ENCODE results near the gene TBKBP1.
A peak's percentile ranks its signal among the peaks of the same experiment; 100 is the strongest.

DNA sequence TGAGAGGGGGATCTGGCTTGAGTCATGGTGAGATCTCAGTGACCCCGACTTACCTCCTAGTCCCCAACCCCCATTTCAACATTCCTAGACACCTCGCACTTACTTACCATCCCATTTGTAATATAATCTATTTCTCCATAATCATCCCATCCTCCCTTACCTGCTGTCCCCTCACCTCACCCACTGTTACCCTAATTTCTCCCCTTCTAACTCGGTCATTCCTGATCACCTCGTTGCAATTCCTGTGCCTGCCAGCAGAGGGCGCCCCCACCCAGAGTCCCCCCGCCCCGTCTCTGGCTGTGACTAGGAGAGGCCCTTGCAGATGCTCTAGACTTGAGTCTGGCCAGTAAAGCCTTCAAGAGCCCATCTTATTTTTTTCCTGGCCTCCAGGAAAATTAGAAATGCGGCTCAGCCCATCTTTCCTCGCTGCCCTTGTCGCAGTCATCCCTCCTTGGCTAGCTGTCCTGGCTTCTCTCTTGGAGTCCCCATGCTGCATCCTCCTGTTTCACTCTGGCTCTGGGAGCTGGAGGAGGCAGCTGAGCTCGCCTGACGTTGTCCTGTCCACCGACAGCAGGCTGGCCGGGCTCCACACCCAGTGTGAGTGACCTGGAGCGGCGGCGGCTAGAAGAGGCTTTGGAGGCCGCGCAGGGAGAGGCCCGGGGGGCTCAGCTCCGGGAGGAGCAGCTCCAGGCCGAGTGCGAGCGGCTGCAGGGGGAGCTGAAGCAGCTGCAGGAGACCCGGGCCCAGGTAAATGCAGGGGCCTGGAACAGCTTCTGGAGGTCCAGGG lies 5.0 kb downstream of the TBKBP1 start:
- TF ChIP-seq CTCF (IDR thresholded peaks at IDR 0.05) (peak; percentile 83 to 99 (median 98)), POLR2AphosphoS5 (IDR thresholded peaks at IDR 0.05) (no peak)

Data from transverse colon (tissue), 4 donors.